Body of pancreas (tissue), 4 donors: ENCODE data around the gene NRP1. TPM values are rescaled to one million over a fixed set of nuclear protein-coding genes. Genes with fewer than 3 reads are reported as not detected.

Experiments
- ATAC-seq: fragments of 150-250 bp; one replicate; pipeline ENCODE4 v1.9.1; 2016
- DNase-seq, 4 donors: peaks; one replicate each; pipeline ENCODE4 v3.0.0-alpha.2; 2019
- H3K27ac ChIP-seq, 4 donors: fragments of 200-600 bp; sonication (generic); 1 replicate in 3 of 4; 2 replicates in 1 of 4; pipeline versions ENCODE4 v1.5.1 to v1.6.1; 2016 to 2019; ENCODE audit warnings: mild to moderate bottlenecking in 1 of 4, mixed read lengths in 1 of 4, moderate library complexity in 1 of 4
- H3K27me3 ChIP-seq, 2 donors: fragments of 200-600 bp; sonication (generic); one replicate each; pipeline ENCODE4 v1.6.0; 2016; ENCODE audit warnings: mild to moderate bottlenecking in 1 of 2
- H3K36me3 ChIP-seq, 2 donors: fragments of 200-600 bp; sonication (generic); replicated peaks in 1 of 2; 2 replicates each; pipeline ENCODE4 v1.5.1; 2016; ENCODE audit warnings: low read depth in 2 of 2; ENCODE audit not compliant: insufficient read depth in 1 of 2
- H3K4me1 ChIP-seq: fragments of 200-600 bp; sonication (generic); one replicate; pipeline ENCODE4 v1.6.0; 2016
- H3K4me3 ChIP-seq, 2 donors: fragments of 200-600 bp; sonication (generic); 1 replicate in 1 of 2; 2 replicates in 1 of 2; pipeline ENCODE4 v1.5.1; 2016 to 2019
- H3K9me3 ChIP-seq, 3 donors: fragments of 200-600 bp; sonication (generic); 1 replicate in 2 of 3; 2 replicates in 1 of 3; pipeline ENCODE4 v1.5.1; 2016
- CTCF ChIP-seq, 7 experiments: fragments of 450-650 bp in 4 of 7; fragments of 200-600 bp in 3 of 7; sonication (generic) in 3 of 7; IDR thresholded peaks; one replicate each; pipeline ENCODE4 v1.5.1; 2016 to 2019; ENCODE audit warnings: antibody characterized with exemption in 7 of 7
- POLR2A ChIP-seq, 3 donors: fragments of 450-650 bp; IDR thresholded peaks; one replicate each; pipeline ENCODE4 v1.6.1; 2016; ENCODE audit warnings: antibody characterized with exemption in 3 of 3, mild to moderate bottlenecking in 2 of 3
- WGBS, 2 donors: methylation state at CpG; one replicate each; pipeline ENCODE4 v1.1.5; 2017; 5-methylcytosine and 5-hydroxymethylcytosine counted together
- intact Hi-C: fragments of 100-400 bp; cut with DNase I; formaldehyde crosslinking; loops from one replicate; pipeline ENCODE4 v1.15.1; 2023
- total RNA-seq, 2 donors: library from RNA; depleted of rRNA; stranded (reverse); fragments of >200 nt; gene quantifications; one replicate each; pipeline ENCODE4 v1.1.0, GENCODE V29; 2016

NRP1 gene
- total RNA-seq, 2 donors from 2014 or later: 37.6 to 62.6 TPM

GRCh38 chr10:33241351-33241750 lies 93.1 kb downstream of the NRP1 start:
- no peaks in the 10 kb centered on the region for H3K4me1 ChIP-seq
- DNase-seq: no peak

GRCh38 chr10:33240931-33241330 lies 93.5 kb downstream of the NRP1 start:
- Histone ChIP-seq H3K36me3 (no peaks in the 10 kb centered on the region), H3K27ac (no peak overlapping the region), H3K4me1 (no peaks in the 10 kb centered on the region), H3K4me3 (no peak overlapping the region), H3K9me3 (no peaks in the 10 kb centered on the region), H3K27me3 (no peaks in the 10 kb centered on the region)
- WGBS, 2 donors: 55 to 57% methylated on average over 2 of the region's 2 CpGs
- intact Hi-C loops: no loop called here
- TF ChIP-seq CTCF (IDR thresholded peaks at IDR 0.05) (no peak), POLR2A (IDR thresholded peaks at IDR 0.05) (no peak)
- DNase-seq (no peak), ATAC-seq (no peak)

More at GRCh38 chr10:33241351-33241750, 93.1 kb downstream of the NRP1 start:
- H3K36me3 ChIP-seq: no peaks in the 10 kb centered on the region
- TF ChIP-seq POLR2A (IDR thresholded peaks at IDR 0.05) (no peak), CTCF (IDR thresholded peaks at IDR 0.05) (no peak)
- WGBS, 2 donors: 49 to 63% methylated on average over 4 of the region's 4 CpGs
- H3K27me3 ChIP-seq: no peaks in the 10 kb centered on the region
- no peaks in the 10 kb centered on the region for H3K9me3 ChIP-seq
- intact Hi-C loops: no loop called here
- no peak overlapping the region for H3K27ac ChIP-seq
- ATAC-seq: no peak
- H3K4me3 ChIP-seq: no peak overlapping the region

- whole genome bisulfite sequencing, 2 donors: 60 to 64% methylated on average over 2 of the region's 2 CpGs
- Histone ChIP-seq H3K27me3 (no peaks in the 10 kb centered on the region), H3K36me3 (no peaks in the 10 kb centered on the region), H3K27ac (no peak overlapping the region), H3K4me3 (no peak overlapping the region), H3K4me1 (no peaks in the 10 kb centered on the region), H3K9me3 (no peaks in the 10 kb centered on the region)
- DNase-seq (no peak), ATAC-seq (no peak)
- TF ChIP-seq CTCF (IDR thresholded peaks at IDR 0.05): no peak
- TF ChIP-seq POLR2A (IDR thresholded peaks at IDR 0.05): no peak
- intact Hi-C loops: no loop called here
Observed at GRCh38 chr10:33240258-33240657, 94.2 kb downstream of the NRP1 start.

- Histone ChIP-seq H3K9me3 (no peaks in the 10 kb centered on the region), H3K4me1 (no peaks in the 10 kb centered on the region), H3K4me3 (no peak overlapping the region), H3K27ac (no peak overlapping the region), H3K27me3 (no peaks in the 10 kb centered on the region), H3K36me3 (no peaks in the 10 kb centered on the region)
- 74 to 81% methylated on average over 2 of the region's 2 CpGs for WGBS, 2 donors
- intact Hi-C loops: no loop called here
- no peak for ATAC-seq
- no peak for DNase-seq
- TF ChIP-seq POLR2A (IDR thresholded peaks at IDR 0.05) (no peak), CTCF (IDR thresholded peaks at IDR 0.05) (no peak)
Observed at GRCh38 chr10:33239257-33239656, 95.2 kb downstream of the NRP1 start.

- intact Hi-C loops: no loop called here
Observed at GRCh38 chr10:33238643-33239042, 95.8 kb downstream of the NRP1 start.

More at GRCh38 chr10:33238643-33239042, 95.8 kb downstream of the NRP1 start:
- no peak for TF ChIP-seq CTCF (IDR thresholded peaks at IDR 0.05)
- no peak for TF ChIP-seq POLR2A (IDR thresholded peaks at IDR 0.05)
- no peak for ATAC-seq
- Histone ChIP-seq H3K36me3 (no peaks in the 10 kb centered on the region), H3K9me3 (no peaks in the 10 kb centered on the region), H3K4me1 (no peaks in the 10 kb centered on the region), H3K27ac (no peak overlapping the region), H3K27me3 (no peaks in the 10 kb centered on the region), H3K4me3 (no peak overlapping the region)
- WGBS, 2 donors: 83 to 93% methylated on average over 3 of the region's 3 CpGs
- DNase-seq: no peak
